GM19467 (cell line): ENCODE measurements around the gene HS3ST3B1.

Experiments used
- ATAC-seq: cut with Tn5 transposase; IDR thresholded peaks from one replicate; pipeline ENCODE4 v1.9.1; 2021; ENCODE audit warnings: mild to moderate bottlenecking, moderate library complexity; ENCODE audit not compliant: unreplicated experiment

Gene HS3ST3B1

GRCh38 chr17:14302431-14303099 lies 1.7 kb downstream of the HS3ST3B1 start:
- peak; percentile 71 for ATAC-seq

- ATAC-seq, result no peak
Observed at GRCh38 chr17:14303343-14304221, 2.7 kb downstream of the HS3ST3B1 start.

- no peak for ATAC-seq
Observed at GRCh38 chr17:14304222-14304772, 3.4 kb downstream of the HS3ST3B1 start.

- ATAC-seq, result no peak
Observed at GRCh38 chr17:14304773-14305517, 4.1 kb downstream of the HS3ST3B1 start.

GRCh38 chr17:14305785-14306496 lies 5.1 kb downstream of the HS3ST3B1 start:
- ATAC-seq, result no peak

- no peak for ATAC-seq
Observed at GRCh38 chr17:14306596-14306995, 5.7 kb downstream of the HS3ST3B1 start.

GRCh38 chr17:14307560-14308024 lies 6.7 kb downstream of the HS3ST3B1 start:
- ATAC-seq, result no peak

- ATAC-seq, result no peak
Observed at GRCh38 chr17:14308636-14308964, 7.7 kb downstream of the HS3ST3B1 start.

GRCh38 chr17:14308965-14309879 lies 8.3 kb downstream of the HS3ST3B1 start:
- ATAC-seq, result no peak

GRCh38 chr17:14310101-14310500 lies 9.2 kb downstream of the HS3ST3B1 start:
- ATAC-seq, result no peak

GRCh38 chr17:14310605-14311004 lies 9.7 kb downstream of the HS3ST3B1 start:
- ATAC-seq, result no peak

- no peak for ATAC-seq
Observed at GRCh38 chr17:14311186-14311705, 10.4 kb downstream of the HS3ST3B1 start.

- no peak for ATAC-seq
Observed at GRCh38 chr17:14311981-14312380, 11.1 kb downstream of the HS3ST3B1 start.

GRCh38 chr17:14312522-14312921 lies 11.6 kb downstream of the HS3ST3B1 start:
- no peak for ATAC-seq

GRCh38 chr17:14316126-14316832 lies 15.4 kb downstream of the HS3ST3B1 start:
- ATAC-seq, result no peak

- ATAC-seq, result no peak
Observed at GRCh38 chr17:14317383-14317782, 16.5 kb downstream of the HS3ST3B1 start.

- no peak for ATAC-seq
Observed at GRCh38 chr17:14318109-14318917, 17.4 kb downstream of the HS3ST3B1 start.

GRCh38 chr17:14318918-14319205 lies 18.0 kb downstream of the HS3ST3B1 start:
- no peak for ATAC-seq
